ENCODE data around the gene MBOAT1.

- TF ChIP-seq CTCF (IDR thresholded peaks at IDR 0.05) (no peak), POLR2A (IDR thresholded peaks at IDR 0.05) (no peak)
Measured at GRCh38 chr6:20205722-20206161, 6.5 kb downstream of the MBOAT1 start.

Measured in uterus (tissue), 2 donors.